ENCODE results near the gene MKLN1. TPM values are rescaled to one million over a fixed set of nuclear protein-coding genes. Genes with fewer than 3 reads are reported as not detected.

MKLN1 gene
- total and polyA plus RNA-seq, 2 donors (not counting 1 experiment from before 2014, with no cell fraction given): 8.5 to 68.4 TPM

DNA sequence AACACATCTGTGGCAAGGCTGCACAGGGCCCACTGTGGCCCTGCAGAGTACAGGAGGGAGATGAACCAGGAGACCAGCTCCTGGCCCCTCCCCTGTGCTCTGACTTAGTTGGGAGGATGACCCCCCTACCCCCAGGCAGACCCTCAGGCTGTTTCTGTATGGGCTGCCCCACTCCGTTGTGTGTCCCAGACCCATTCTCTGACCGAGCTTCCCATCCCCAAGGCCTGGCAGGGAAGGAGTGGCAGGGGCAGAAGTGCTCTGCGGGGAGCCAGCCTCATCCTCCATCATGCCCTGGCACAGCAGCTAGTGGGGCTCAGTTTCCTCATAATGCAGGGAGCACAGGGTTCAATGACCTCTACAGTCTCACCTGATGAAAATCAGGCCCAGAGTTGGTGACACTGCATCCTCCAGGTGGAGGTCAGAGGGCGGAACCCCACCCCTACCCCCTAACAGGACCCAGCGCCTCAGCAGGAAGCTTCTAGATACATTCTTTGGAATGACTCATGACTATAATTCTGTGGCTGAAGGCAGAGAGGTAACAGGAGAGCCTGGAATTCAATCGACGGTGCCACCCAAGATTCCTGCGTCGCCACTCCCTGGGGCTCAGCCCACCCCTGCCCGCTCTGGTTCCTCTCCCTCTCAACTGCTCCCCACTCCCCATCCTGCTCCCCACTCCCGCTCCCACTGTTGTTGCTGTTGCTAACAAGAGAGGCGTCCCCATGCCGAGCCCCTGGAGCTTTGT lies 210.6 kb downstream of the MKLN1 start:
- no peaks in the 10 kb centered on the region for H3K4me1 ChIP-seq (ENCODE audit: control insufficient read depth in 2 of 2, insufficient read depth in 2 of 2, low read length in 2 of 2)
- no peak overlapping the region for H2AFZ ChIP-seq (ENCODE audit: insufficient read depth, low read depth, low read length, poor library complexity, severe bottlenecking)
- H3K27ac ChIP-seq (ENCODE audit: low read length in 2 of 2): no peak overlapping the region
- Mint-ChIP-seq H3K27ac (no peak overlapping the region), H3K27me3 (no peaks in the 10 kb centered on the region), H3K9me3 (ENCODE audit: insufficient read depth) (no peaks in the 10 kb centered on the region), H3K4me1 (no peaks in the 10 kb centered on the region), H3K4me3 (no peak overlapping the region)
- CTCF ChIA-PET: no interaction called here
- no peaks in the 10 kb centered on the region for H3K36me3 ChIP-seq (replicated peaks in 1 of 2; ENCODE audit: control extremely low read depth in 1 of 2, control insufficient read depth in 1 of 2, extremely low read depth in 1 of 2, insufficient read depth in 2 of 2, low read length in 1 of 2)
- POLR2A ChIA-PET: no interaction called here
- no peaks in the 10 kb centered on the region for H3K79me2 ChIP-seq (ENCODE audit: control insufficient read depth, insufficient read depth, low read length)
- intact Hi-C loops (cut with micrococcal nuclease): no loop called here
- H3K27me3 ChIP-seq (replicated peaks in 1 of 4; ENCODE audit: control extremely low read depth in 1 of 4, control insufficient read depth in 3 of 4, insufficient read depth in 4 of 4, low read length in 3 of 4): no peaks in the 10 kb centered on the region
- no peak for DNase-seq
- H3K9ac ChIP-seq (ENCODE audit: low read length): no peak overlapping the region
- H3K4me3 ChIP-seq (ENCODE audit: control extremely low read depth in 1 of 5, extremely low read depth in 1 of 5, insufficient read depth in 1 of 5, low read depth in 2 of 5, low read length in 4 of 5): no peak overlapping the region
- no peaks in the 10 kb centered on the region for H4K20me1 ChIP-seq (ENCODE audit: control insufficient read depth, insufficient read depth, low read length, poor library complexity, severe bottlenecking)
- TF ChIP-seq CTCF (IDR thresholded peaks at IDR 0.05): no peak
- no peak for TF ChIP-seq EZH2 (IDR thresholded peaks at IDR 0.05; ENCODE audit: borderline replicate concordance, insufficient read depth, low read depth, low read length, poor library complexity, severe bottlenecking)
- no peaks in the 10 kb centered on the region for H3K9me3 ChIP-seq (ENCODE audit: control extremely low read depth in 1 of 3, control insufficient read depth in 2 of 3, insufficient read depth in 1 of 3, low read length in 2 of 3)
- WGBS (ENCODE audit: insufficient coverage): 98% methylated on average over 9 of the region's 13 CpGs
- H3K4me2 ChIP-seq (replicated peaks; ENCODE audit: low read depth, low read length, poor library complexity, severe bottlenecking): no peak overlapping the region
- no peak for ATAC-seq (ENCODE audit: low read depth)

DNA sequence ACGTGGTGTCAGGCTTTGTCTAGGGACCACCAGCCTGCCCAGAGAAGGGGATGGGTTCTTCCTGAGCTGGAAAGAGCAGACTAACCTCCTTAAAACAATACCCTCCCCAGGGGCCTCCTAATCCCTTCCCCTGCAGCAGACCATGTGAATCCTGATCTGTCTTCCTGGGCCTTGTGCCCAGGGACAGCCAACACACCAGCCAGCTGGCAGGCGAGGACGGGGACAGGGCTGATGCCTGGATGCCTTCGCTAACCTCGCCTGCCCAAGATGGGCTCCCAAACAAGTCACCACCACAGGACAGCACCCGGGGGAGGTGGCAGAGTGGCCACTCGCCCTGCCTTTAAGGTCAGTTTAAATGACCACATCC lies 211.1 kb downstream of the MKLN1 start:
- no peaks in the 10 kb centered on the region for H3K9me3 Mint-ChIP-seq (ENCODE audit: insufficient read depth)
- H2AFZ ChIP-seq (ENCODE audit: insufficient read depth, low read depth, low read length, poor library complexity, severe bottlenecking): no peak overlapping the region
- H4K20me1 ChIP-seq (ENCODE audit: control insufficient read depth, insufficient read depth, low read length, poor library complexity, severe bottlenecking): no peaks in the 10 kb centered on the region
- H3K27me3 Mint-ChIP-seq: no peaks in the 10 kb centered on the region
- H3K9ac ChIP-seq (ENCODE audit: low read length): no peak overlapping the region
- DNase-seq: no peak
- 91% methylated on average over 6 of the region's 7 CpGs for WGBS (ENCODE audit: insufficient coverage)
- H3K27me3 ChIP-seq (replicated peaks in 1 of 4; ENCODE audit: control extremely low read depth in 1 of 4, control insufficient read depth in 3 of 4, insufficient read depth in 4 of 4, low read length in 3 of 4): no peaks in the 10 kb centered on the region
- TF ChIP-seq EZH2 (IDR thresholded peaks at IDR 0.05; ENCODE audit: borderline replicate concordance, insufficient read depth, low read depth, low read length, poor library complexity, severe bottlenecking): no peak
- TF ChIP-seq CTCF (IDR thresholded peaks at IDR 0.05): no peak
- no peak overlapping the region for H3K4me3 ChIP-seq (ENCODE audit: control extremely low read depth in 1 of 5, extremely low read depth in 1 of 5, insufficient read depth in 1 of 5, low read depth in 2 of 5, low read length in 4 of 5)
- no peak overlapping the region for H3K4me2 ChIP-seq (replicated peaks; ENCODE audit: low read depth, low read length, poor library complexity, severe bottlenecking)
- intact Hi-C loops (cut with micrococcal nuclease): no loop called here
- CTCF ChIA-PET: no interaction called here
- H3K4me1 ChIP-seq (ENCODE audit: control insufficient read depth in 2 of 2, insufficient read depth in 2 of 2, low read length in 2 of 2): no peaks in the 10 kb centered on the region
- no peaks in the 10 kb centered on the region for H3K79me2 ChIP-seq (ENCODE audit: control insufficient read depth, insufficient read depth, low read length)
- H3K4me3 Mint-ChIP-seq: no peak overlapping the region
- ATAC-seq (ENCODE audit: low read depth): no peak
- POLR2A ChIA-PET: no interaction called here
- H3K4me1 Mint-ChIP-seq: no peaks in the 10 kb centered on the region
- no peaks in the 10 kb centered on the region for H3K36me3 ChIP-seq (replicated peaks in 1 of 2; ENCODE audit: control extremely low read depth in 1 of 2, control insufficient read depth in 1 of 2, extremely low read depth in 1 of 2, insufficient read depth in 2 of 2, low read length in 1 of 2)
- H3K9me3 ChIP-seq (ENCODE audit: control extremely low read depth in 1 of 3, control insufficient read depth in 2 of 3, insufficient read depth in 1 of 3, low read length in 2 of 3): no peaks in the 10 kb centered on the region
- H3K27ac ChIP-seq (ENCODE audit: low read length in 2 of 2): no peak overlapping the region
- no peak overlapping the region for H3K27ac Mint-ChIP-seq

All from B cell (primary cell).